ENCODE measurements around the gene STAU1. TPM values are rescaled to one million over a fixed set of nuclear protein-coding genes. Genes with fewer than 3 reads are reported as not detected.

Gene STAU1
- total and polyA plus RNA-seq, 2 of the 13 experiments (the other 11 are each of a cell fraction or from before 2014, with no cell fraction given) = 119 to 133 TPM

DNA sequence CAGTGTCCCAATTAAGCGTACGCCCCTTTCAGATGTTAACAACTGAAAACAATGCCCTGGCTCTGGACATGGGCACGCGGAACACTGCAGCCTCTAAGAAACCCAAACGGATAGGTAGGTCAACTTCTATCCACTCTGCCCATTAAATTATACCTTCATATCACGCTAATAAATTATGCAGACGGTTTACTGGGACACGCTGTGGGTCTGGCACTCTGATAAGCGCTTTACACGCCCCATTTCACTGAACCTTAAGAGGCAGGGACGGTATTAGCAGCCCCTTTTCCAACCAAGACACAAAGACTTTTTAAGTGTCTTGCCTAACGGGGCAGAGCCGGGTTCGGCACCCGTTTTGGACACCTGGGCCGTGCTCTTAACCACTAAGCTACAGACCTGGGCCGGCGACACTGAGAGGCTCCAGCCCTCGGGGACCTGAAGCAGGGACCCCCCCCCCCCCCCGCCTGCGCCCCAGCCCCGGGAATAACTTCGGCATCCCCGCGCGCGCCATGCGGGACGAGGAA lies 744 bp downstream of the STAU1 start (continued):
- TF ChIP-seq RFXANK (CRISPR knock-in tag; IDR thresholded peaks at IDR 0.05) (no peak), LCORL (IDR thresholded peaks at IDR 0.05) (no peak), LCORL (CRISPR knock-in tag; IDR thresholded peaks at IDR 0.05) (no peak), ZNF282 (IDR thresholded peaks at IDR 0.05; ENCODE audit: partially characterized antibody) (no peak), GZF1 (CRISPR knock-in tag; IDR thresholded peaks at IDR 0.05) (peak; percentile 75), RXRA (CRISPR knock-in tag; IDR thresholded peaks at IDR 0.05) (no peak), IRF2 (CRISPR knock-in tag; IDR thresholded peaks at IDR 0.05) (no peak), MZF1 (CRISPR knock-in tag; IDR thresholded peaks at IDR 0.05; ENCODE audit: borderline replicate concordance) (no peak), FOSL2 (CRISPR knock-in tag; IDR thresholded peaks at IDR 0.05) (no peak), AKAP8 (CRISPR knock-in tag; IDR thresholded peaks at IDR 0.05) (no peak), HOXA7 (CRISPR knock-in tag; IDR thresholded peaks at IDR 0.05) (no peak), SNAPC2 (CRISPR knock-in tag; IDR thresholded peaks at IDR 0.05) (no peak), TOPORS (CRISPR knock-in tag; IDR thresholded peaks at IDR 0.05) (no peak), ZNF562 (CRISPR knock-in tag; IDR thresholded peaks at IDR 0.05; ENCODE audit: borderline replicate concordance) (no peak), ZNF329 (CRISPR knock-in tag; IDR thresholded peaks at IDR 0.05; ENCODE audit: low read depth) (no peak; the same call in 1 of the 2 replicates), RFX1 (IDR thresholded peaks at IDR 0.05) (no peak), TGIF2 (CRISPR knock-in tag; IDR thresholded peaks at IDR 0.05) (no peak; the same call in 1 of the 2 replicates), TCF12 (IDR thresholded peaks at IDR 0.05) (no peak), TCF12 (CRISPR knock-in tag; IDR thresholded peaks at IDR 0.05) (0 out of 2 replicates have a peak, but pooled peaks have one; percentile 6), ZBTB20 (CRISPR knock-in tag; IDR thresholded peaks at IDR 0.05; ENCODE audit: borderline replicate concordance, low read depth) (no peak)
- TF ChIP-seq, protein P1, sequence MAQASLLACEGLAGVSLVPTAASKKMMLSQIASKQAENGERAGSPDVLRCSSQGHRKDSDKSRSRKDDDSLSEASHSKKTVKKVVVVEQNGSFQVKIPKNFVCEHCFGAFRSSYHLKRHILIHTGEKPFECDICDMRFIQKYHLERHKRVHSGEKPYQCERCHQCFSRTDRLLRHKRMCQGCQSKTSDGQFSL (CRISPR knock-in tag; IDR thresholded peaks at IDR 0.05) = no peak
- TF ChIP-seq, protein P2, sequence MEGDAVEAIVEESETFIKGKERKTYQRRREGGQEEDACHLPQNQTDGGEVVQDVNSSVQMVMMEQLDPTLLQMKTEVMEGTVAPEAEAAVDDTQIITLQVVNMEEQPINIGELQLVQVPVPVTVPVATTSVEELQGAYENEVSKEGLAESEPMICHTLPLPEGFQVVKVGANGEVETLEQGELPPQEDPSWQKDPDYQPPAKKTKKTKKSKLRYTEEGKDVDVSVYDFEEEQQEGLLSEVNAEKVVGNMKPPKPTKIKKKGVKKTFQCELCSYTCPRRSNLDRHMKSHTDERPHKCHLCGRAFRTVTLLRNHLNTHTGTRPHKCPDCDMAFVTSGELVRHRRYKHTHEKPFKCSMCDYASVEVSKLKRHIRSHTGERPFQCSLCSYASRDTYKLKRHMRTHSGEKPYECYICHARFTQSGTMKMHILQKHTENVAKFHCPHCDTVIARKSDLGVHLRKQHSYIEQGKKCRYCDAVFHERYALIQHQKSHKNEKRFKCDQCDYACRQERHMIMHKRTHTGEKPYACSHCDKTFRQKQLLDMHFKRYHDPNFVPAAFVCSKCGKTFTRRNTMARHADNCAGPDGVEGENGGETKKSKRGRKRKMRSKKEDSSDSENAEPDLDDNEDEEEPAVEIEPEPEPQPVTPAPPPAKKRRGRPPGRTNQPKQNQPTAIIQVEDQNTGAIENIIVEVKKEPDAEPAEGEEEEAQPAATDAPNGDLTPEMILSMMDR (CRISPR knock-in tag; IDR thresholded peaks at IDR 0.05) = no peak; the same call in 1 of the 2 replicates
- TF ChIP-seq, protein P3, sequence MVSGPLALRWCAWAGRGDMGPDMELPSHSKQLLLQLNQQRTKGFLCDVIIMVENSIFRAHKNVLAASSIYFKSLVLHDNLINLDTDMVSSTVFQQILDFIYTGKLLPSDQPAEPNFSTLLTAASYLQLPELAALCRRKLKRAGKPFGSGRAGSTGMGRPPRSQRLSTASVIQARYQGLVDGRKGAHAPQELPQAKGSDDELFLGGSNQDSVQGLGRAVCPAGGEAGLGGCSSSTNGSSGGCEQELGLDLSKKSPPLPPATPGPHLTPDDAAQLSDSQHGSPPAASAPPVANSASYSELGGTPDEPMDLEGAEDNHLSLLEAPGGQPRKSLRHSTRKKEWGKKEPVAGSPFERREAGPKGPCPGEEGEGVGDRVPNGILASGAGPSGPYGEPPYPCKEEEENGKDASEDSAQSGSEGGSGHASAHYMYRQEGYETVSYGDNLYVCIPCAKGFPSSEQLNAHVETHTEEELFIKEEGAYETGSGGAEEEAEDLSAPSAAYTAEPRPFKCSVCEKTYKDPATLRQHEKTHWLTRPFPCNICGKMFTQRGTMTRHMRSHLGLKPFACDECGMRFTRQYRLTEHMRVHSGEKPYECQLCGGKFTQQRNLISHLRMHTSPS (CRISPR knock-in tag; IDR thresholded peaks at IDR 0.05; ENCODE audit: low read depth) = no peak; the same call in 1 of the 2 replicates
- TF ChIP-seq, protein P4, sequence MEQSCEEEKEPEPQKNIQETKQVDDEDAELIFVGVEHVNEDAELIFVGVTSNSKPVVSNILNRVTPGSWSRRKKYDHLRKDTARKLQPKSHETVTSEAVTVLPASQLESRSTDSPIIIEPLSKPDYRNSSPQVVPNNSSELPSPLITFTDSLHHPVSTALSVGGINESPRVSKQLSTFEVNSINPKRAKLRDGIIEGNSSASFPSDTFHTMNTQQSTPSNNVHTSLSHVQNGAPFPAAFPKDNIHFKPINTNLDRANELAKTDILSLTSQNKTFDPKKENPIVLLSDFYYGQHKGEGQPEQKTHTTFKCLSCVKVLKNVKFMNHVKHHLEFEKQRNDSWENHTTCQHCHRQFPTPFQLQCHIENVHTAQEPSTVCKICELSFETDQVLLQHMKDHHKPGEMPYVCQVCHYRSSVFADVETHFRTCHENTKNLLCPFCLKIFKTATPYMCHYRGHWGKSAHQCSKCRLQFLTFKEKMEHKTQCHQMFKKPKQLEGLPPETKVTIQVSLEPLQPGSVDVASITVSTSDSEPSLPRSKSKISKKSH (CRISPR knock-in tag; IDR thresholded peaks at IDR 0.05; ENCODE audit: borderline replicate concordance) = no peak
- TF ChIP-seq, protein P5, sequence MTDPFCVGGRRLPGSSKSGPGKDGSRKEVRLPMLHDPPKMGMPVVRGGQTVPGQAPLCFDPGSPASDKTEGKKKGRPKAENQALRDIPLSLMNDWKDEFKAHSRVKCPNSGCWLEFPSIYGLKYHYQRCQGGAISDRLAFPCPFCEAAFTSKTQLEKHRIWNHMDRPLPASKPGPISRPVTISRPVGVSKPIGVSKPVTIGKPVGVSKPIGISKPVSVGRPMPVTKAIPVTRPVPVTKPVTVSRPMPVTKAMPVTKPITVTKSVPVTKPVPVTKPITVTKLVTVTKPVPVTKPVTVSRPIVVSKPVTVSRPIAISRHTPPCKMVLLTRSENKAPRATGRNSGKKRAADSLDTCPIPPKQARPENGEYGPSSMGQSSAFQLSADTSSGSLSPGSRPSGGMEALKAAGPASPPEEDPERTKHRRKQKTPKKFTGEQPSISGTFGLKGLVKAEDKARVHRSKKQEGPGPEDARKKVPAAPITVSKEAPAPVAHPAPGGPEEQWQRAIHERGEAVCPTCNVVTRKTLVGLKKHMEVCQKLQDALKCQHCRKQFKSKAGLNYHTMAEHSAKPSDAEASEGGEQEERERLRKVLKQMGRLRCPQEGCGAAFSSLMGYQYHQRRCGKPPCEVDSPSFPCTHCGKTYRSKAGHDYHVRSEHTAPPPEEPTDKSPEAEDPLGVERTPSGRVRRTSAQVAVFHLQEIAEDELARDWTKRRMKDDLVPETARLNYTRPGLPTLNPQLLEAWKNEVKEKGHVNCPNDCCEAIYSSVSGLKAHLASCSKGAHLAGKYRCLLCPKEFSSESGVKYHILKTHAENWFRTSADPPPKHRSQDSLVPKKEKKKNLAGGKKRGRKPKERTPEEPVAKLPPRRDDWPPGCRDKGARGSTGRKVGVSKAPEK (CRISPR knock-in tag; IDR thresholded peaks at IDR 0.05; ENCODE audit: borderline replicate concordance) = no peak
